Inferior parietal cortex (tissue), 1 donor: ENCODE data around the gene INPP5K.
A peak's percentile ranks its signal among the peaks of the same experiment; 100 is the strongest.
"Not testable (repeated sequence)": the region's sequence is repeated elsewhere in the genome, so short reads cannot be mapped to it uniquely, and the experiment has no call there.

Source experiments
- DNase-seq: peaks from one replicate; pipeline ENCODE4 v3.0.0-alpha.2; 2016; ENCODE audit errors: extremely low spot score

The INPP5K gene

DNA sequence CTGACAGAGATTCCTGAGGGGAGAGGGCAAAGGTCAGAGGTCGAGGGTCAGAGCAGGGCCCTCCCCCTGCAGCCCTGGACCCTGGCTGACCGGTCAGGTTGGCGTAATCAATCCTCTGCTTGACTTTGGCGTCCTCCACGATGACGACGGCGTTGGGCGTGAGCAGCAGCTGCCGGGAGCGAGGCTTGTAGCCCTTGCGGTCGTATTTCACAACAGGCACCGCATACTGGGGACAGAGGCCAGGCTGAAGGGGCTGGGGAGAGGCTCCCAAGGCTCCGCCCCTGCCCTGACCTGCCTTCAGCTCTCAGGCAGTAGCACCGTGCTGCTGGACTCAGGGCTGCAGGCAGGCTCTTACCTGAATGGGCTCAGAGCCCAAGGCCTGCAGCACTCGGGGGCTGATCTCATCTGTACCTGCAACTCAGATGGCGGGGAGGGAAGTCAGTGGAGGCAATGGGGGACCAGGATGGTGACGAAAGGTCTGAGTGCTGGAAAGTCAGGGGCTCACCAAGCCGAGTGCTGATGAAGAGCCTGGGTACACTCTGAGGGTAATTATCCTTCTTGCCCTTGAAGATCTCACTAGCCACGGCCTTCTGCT lies 48.4 kb downstream of the INPP5K start:
- DNase-seq = no peak

GRCh38 chr17:1467258-1467657 lies 49.2 kb downstream of the INPP5K start:
- no peak for DNase-seq

DNA sequence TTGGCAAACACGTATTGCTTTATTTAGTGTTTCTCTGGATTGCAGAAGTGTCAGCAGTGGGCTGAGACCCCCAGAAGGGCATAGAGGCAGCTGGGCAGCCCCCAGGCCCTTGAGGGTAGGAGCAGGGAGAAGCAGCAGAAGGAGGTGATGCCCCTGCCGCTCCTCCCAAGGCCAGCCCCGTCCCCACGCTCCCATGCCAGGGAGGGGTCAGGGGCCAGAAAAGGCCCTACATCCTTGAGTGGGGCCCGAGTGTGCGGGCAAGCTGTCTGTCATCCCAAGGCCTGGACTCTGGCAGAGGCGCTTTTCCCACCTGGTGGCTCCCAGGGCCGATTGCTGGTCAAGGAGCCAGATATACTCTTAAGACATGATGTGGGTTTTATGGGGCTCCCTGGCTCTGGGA lies 52.2 kb downstream of the INPP5K start:
- no peak for DNase-seq

DNA sequence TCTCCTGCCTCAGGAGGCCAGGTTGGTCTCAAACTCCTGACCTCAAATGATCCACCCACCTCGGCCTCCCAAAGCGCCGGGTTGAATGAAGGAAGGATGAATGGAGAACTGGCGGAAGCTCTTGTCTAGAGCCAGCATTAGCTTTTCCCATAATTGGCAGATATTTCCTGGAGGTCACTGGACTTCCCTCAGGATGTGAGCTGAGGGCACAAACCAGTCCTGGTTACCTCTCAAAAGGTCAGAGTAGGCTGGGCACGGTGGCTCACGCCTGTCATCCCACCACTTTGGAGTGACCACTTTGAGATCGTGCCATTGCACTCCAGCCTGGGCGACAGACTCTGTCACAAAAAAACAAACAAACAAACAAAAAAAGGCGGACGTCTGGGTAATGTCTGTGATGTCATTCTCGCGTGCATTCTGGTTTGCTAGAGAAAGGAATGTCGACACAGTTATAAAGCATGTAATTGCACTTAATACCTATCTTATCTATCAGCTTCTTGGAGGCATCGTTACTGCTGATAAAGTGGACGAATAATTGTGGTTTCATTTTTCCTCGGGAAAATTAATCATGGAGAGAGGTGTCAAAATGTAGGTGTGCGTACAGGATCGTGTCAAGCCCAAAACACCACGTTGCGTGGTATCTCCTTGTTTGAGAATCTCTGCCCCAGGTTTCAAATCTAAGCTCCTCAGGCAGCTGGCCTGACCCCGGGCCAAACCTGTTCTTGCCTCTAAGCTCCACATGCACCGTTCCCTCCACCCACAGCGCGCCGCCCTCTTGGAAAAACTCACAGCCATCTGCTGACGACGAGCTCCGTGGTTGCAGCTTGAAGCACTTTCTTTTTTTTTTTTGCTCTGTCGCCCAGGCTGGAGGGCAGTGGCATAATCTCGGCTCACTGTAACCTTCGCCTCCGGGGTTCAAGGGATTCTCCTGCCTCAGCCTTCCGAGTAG lies 54.0 kb downstream of the INPP5K start:
- DNase-seq = no peak

GRCh38 chr17:1461198-1461944 lies 55.0 kb downstream of the INPP5K start:
- DNase-seq = no peak

DNA sequence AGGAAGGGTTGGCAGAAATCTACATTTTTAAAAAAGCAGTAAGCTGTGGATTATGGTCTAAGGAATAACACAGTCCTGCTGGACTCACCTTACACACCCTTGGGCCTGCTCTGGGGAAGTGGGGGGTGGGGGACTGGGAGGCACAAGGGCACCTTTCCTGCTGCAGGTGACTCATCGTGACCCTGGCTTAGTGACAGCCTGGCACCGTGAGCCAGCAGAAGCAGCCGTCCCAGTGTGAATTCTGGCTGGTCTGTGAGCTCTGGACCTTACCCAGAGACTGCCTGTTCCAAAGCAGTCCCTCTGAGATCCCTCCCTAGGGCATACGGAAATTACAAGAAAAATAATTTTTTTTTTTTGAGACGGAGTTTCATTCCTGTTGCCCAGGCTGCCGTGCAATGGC lies 56.2 kb downstream of the INPP5K start:
- DNase-seq = no peak

DNA sequence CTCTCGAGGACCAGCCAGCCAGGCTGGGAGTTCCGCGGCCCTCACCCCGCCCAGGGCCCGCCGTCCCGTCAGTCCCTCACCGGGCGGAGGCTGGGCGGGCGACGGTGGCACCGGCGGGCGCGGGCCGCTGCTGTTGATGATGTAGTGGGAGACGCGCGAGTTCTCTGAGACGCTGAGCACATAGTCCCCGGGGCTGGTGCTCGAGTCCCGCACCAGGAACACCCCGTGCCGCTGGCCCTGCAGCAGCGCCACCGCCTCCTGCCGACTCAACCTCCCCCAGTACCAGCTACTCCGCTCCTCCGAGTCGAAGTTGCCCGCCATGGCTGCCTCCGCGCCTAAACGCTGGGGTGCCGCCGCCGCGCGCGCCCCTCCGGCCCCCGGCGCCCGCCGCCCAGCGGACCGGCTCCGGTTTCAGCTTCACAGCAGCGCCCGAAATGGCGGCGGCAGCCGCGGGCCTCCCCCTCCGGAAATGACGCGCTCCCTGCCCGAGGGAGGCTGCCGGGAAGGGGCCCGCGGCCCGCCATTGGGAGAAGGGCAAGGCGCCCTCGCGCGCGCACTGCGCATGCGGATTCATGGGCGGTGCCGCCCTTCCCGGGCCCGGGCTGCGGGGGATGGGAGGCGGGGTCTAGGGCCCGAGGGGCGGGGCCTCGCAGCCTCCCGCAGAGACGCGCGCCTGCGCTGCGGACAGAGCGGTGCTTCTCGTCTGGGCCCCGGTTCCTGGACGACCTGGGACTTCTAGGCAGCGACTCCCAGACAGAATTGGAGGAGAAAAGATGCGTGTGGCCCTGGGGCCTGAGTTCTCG lies 60.4 kb downstream of the INPP5K start, which contains the start of gene CRK:
Gene CRK (minus strand): TSS at position 436 of the 803 bp plus-strand sequence. CDS start 115 bp downstream, at position 321.
- peak; percentile 97 for DNase-seq

DNA sequence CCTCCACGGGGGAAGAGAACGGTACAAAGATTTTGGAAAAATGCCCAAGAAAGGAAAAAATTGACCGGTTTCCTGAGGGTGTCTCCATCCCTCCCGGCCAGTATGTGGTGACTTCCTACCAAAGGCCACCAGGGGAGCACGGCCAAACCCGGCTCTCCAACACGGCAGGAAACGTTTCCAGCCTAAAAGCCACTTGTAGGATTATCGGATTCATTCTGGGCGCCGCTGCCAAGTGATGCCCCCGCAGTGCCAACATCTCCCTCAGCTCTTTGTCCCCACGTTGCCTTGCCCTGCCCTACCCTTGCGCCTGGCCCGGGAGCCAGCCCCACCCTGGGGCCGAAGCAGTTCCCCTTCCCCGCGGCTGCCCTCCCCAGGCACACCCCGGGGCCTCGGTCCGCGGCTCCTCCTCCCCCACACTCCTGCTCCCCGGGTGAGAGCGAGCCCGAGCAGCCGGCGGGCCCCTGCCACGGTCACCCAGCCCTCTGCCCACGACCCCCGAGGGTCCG lies 61.1 kb downstream of the INPP5K start:
- no peak for DNase-seq

DNA sequence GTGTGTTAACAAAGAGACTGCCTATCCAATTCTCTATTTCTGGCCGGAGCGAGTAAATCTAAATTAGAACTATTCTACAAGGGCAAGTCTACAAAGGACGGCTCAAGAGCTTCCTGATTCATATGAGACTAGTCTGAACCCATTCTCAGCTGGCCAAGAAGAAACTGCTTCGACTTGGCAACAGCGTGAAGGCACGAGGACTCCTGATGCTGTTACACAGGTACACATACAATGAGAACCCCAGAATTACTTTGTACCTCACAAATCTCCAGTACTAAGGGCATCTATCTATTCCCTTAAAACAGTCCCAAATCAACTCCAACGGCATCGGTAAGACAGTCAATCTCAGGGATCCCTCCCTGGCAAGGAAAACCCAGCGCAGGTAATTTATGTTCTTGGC lies 61.9 kb downstream of the INPP5K start:
- no peak for DNase-seq

- not testable (repeated sequence) for DNase-seq
Measured at GRCh38 chr17:1453694-1454093, 62.7 kb downstream of the INPP5K start.

- no peak for DNase-seq
Measured at GRCh38 chr17:1452836-1453235, 63.6 kb downstream of the INPP5K start.

DNA sequence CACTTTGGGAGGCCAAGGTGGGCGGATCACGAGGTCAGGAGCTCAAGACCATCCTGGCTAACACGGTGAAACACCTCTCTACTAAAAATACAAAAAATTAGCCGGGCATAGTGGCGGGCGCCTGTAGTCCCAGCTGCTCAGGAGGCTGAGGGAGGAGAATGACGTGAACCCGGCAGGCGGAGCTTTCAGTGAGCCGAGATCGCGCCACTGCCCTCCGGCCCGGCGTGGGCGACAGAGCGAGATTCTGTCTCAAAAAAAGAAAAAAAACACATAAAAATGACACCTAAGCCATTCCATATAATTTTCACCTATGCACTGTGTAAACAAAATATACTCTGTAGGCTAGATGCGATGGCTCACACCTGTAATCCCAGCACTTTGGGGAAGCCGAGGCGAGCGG lies 66.2 kb downstream of the INPP5K start:
- not testable (repeated sequence) for DNase-seq

DNA sequence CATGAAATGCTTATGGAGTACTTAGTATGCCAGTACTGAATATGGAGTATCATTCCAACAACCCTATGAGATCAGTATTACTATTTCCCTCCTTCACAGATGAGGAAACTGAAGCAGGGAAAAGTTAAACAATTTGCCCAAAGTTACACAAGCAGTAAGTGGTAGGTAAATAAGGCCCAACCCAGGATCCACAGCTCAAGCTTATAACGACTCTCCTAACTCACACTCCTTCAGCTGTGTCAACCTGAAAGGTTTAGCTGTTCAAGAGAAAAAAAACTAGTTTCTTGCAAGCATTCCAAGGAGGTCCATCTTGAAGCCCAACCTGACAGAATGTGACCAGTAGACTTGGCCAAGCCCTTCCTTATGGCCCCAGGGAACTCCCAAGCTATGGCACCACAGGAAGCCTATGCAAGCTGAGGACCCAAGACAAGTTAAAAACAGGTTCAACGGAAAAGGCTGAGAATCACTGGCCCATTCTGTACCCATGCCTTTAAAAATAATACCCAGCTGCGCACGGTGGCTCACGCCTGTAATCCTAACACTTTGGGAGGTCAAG lies 66.9 kb downstream of the INPP5K start:
- no peak for DNase-seq

DNA sequence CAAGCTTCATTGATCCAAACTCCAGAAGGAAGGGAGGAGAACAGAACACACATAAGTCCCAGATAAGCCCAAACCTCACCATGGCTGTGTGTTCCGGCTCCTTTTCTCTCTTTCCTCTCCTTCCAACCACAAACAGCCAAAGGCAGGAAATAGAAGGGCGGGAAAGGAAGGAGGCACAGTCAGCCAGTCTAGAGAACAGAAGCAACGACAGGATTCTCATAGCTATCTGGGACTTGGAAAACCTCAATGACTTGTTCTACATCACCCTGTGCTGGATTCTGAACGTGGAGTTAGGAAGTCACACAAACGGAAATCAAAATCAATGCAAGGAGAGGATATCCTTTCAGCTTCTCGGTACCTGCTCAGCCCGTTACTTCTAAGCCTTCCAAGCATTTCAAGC lies 69.4 kb downstream of the INPP5K start:
- no peak for DNase-seq

DNA sequence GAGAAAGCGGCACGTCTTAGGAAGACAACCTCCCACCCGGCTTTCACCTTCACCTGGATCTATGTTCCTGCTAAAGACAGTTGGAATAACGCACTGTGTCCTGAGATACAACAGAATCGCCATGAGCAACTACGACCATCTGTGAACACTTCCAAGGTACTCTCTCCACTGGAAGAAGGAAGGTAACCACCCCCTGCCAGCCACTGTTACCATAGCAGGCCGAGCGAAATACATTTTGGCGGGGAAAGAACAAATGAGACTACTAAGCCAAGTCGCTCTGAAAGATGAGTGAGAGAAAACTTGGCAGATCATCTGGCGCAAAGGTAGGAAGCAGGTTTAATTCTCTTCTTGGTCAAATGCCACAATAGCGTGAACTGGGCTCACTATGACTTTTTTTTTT lies 70.2 kb downstream of the INPP5K start:
- DNase-seq = no peak

DNA sequence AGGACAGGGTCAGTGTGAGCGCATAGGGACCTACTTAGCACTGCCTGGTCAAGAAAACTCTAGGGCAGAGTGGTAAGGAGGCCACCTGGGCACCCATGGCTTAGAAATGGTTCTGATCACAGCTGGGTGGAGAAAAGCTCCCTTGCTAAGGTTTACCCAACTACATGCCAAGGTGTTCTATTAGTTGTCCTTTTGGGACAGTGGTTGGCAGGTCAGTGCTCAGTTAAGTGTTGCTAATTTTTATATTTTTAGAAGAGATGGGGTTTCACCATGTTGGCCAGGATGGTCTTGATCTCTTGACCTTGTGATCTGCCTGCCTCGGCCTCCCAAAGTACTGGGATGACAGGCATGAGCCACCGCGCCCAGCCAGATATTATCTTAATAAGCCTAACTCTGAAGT lies 70.7 kb downstream of the INPP5K start:
- not testable (repeated sequence) for DNase-seq
